VCaP (cell line): Measurements from ENCODE around the gene FAM171A1.
"Not testable (repeated sequence)": the region's sequence is repeated elsewhere in the genome, so short reads cannot be mapped to it uniquely, and the experiment has no call there.

ENCODE experiments used
- H3K27ac ChIP-seq: fragments of 450-650 bp; 2 replicates; pipeline ENCODE4 v1.5.1; 2017
- CTCF ChIP-seq: fragments of 450-650 bp; conservative IDR thresholded peaks from 2 replicates; pipeline ENCODE4 v1.5.1; 2017; ENCODE audit warnings: mild to moderate bottlenecking, moderate library complexity

The FAM171A1 gene

GRCh38 chr10:15342970-15343369, 28.1 kb downstream of the FAM171A1 start:
- H3K27ac ChIP-seq, result no peak overlapping the region
- TF ChIP-seq CTCF, result no peak

GRCh38 chr10:15341502-15342128, 29.5 kb downstream of the FAM171A1 start:
- H3K27ac ChIP-seq, result no peak overlapping the region
- no peak for TF ChIP-seq CTCF

- no peak overlapping the region for H3K27ac ChIP-seq
- TF ChIP-seq CTCF, result no peak
Observed at GRCh38 chr10:15339892-15340291, 31.2 kb downstream of the FAM171A1 start.

- H3K27ac ChIP-seq, result not testable (repeated sequence)
Observed at GRCh38 chr10:15337441-15337923, 33.6 kb downstream of the FAM171A1 start.

GRCh38 chr10:15336211-15336610, 34.9 kb downstream of the FAM171A1 start:
- peak overlapping the region; percentile 5 for H3K27ac ChIP-seq
- TF ChIP-seq CTCF, result no peak

GRCh38 chr10:15335508-15335907, 35.6 kb downstream of the FAM171A1 start:
- H3K27ac ChIP-seq, result peak overlapping the region; percentile 5
- no peak for TF ChIP-seq CTCF

GRCh38 chr10:15334650-15335323, 36.3 kb downstream of the FAM171A1 start:
- TF ChIP-seq CTCF, result no peak
- H3K27ac ChIP-seq, result peak overlapping the region; percentile 5
